Measurements from ENCODE around the gene GORASP2.

The GORASP2 gene

GRCh38 chr2:170929686-170930050 lies 615 bp downstream of the GORASP2 start:
- Histone ChIP-seq H3K4me1 (ENCODE audit: control insufficient read depth, insufficient read depth, low read length) (peaks cover 4% of the 10 kb centered on the region; the same call in 1 of the 2 replicates), H3K27ac (ENCODE audit: extremely low read depth, low read depth, low read length) (peak overlapping the region; percentile 80), H3K4me3 (ENCODE audit: low read depth, low read length) (peak overlapping the region; percentile 94), H3K36me3 (ENCODE audit: control insufficient read depth in 2 of 2, insufficient read depth in 1 of 2, low read length in 2 of 2) (peaks cover 4 to 10% of the 10 kb centered on the region in 2 experiments; a peak in 2 of 3 replicates), H3K9me3 (ENCODE audit: control insufficient read depth, insufficient read depth, low read depth, low read length) (no peaks in the 10 kb centered on the region)
- TF ChIP-seq SP2 (tag by site-specific recombination; IDR thresholded peaks at IDR 0.05): 0 out of 2 replicates have a peak, but pooled peaks have one; percentile 7
- TF ChIP-seq ZNF350 (tag by site-specific recombination; IDR thresholded peaks at IDR 0.05): no peak
- no peak for TF ChIP-seq ZBTB17 (tag by site-specific recombination; IDR thresholded peaks at IDR 0.05)
- TF ChIP-seq IKZF3 (tag by site-specific recombination; IDR thresholded peaks at IDR 0.05): peak; percentile 61
- TF ChIP-seq ZNF600 (tag by site-specific recombination; IDR thresholded peaks at IDR 0.05): peak; percentile 56
- TF ChIP-seq ZNF335 (tag by site-specific recombination; conservative IDR thresholded peaks at IDR 0.05): peak; percentile 74
- TF ChIP-seq ZNF37A (tag by site-specific recombination; IDR thresholded peaks at IDR 0.05): no peak
- CTCF ChIA-PET: interaction anchor here (0.5 to 2.9 kb wide), 18 partner anchors 8 to 1293 kb away, joined by 3 to 14 read pairs (median 4); no protein-coding TSS in a partner anchor
- POLR2A ChIA-PET: interaction anchor here (0.7 to 1.6 kb wide), 5 partner anchors 8 to 857 kb away, joined by 3 to 5 read pairs (median 3); no protein-coding TSS in a partner anchor

- ChIA-PET POLR2A (interaction anchor here (1.4 to 1.6 kb wide), 2 partner anchors 14 to 42 kb away, joined by 3 to 5 read pairs; no protein-coding TSS in a partner anchor), CTCF (interaction anchor here (0.5 to 2.9 kb wide), 8 partner anchors 10 to 1524 kb away, joined by 3 to 13 read pairs (median 4); no protein-coding TSS in a partner anchor)
- Histone ChIP-seq H3K36me3 (ENCODE audit: control insufficient read depth in 2 of 2, insufficient read depth in 1 of 2, low read length in 2 of 2) (peaks cover 4 to 13% of the 10 kb centered on the region in 2 experiments; a peak in 2 of 3 replicates), H3K4me3 (ENCODE audit: low read depth, low read length) (peak overlapping the region; percentile 94), H3K4me1 (ENCODE audit: control insufficient read depth, insufficient read depth, low read length) (peaks cover 4% of the 10 kb centered on the region; the same call in 1 of the 2 replicates), H3K9me3 (ENCODE audit: control insufficient read depth, insufficient read depth, low read depth, low read length) (no peaks in the 10 kb centered on the region), H3K27ac (ENCODE audit: extremely low read depth, low read depth, low read length) (peak overlapping the region; percentile 80; the same call in 1 of the 2 replicates)
- TF ChIP-seq ATF2 (tag by site-specific recombination; IDR thresholded peaks at IDR 0.05; ENCODE audit: low read depth): no peak
- TF ChIP-seq ZSCAN30 (tag by site-specific recombination; IDR thresholded peaks at IDR 0.05): peak; percentile 65; the same call in 1 of the 2 replicates
- TF ChIP-seq PRDM1 (tag by site-specific recombination; IDR thresholded peaks at IDR 0.05): peak; percentile 64
- peak; percentile 94 for TF ChIP-seq SCRT2 (tag by site-specific recombination; IDR thresholded peaks at IDR 0.05)
- TF ChIP-seq ZNF211 (tag by site-specific recombination; IDR thresholded peaks at IDR 0.05; ENCODE audit: low read depth): no peak
- TF ChIP-seq TRIM28 (IDR thresholded peaks at IDR 0.05; ENCODE audit: borderline replicate concordance, low read length): peak; percentile 27; the same call in 1 of the 2 replicates
- TF ChIP-seq YY1 (tag by site-specific recombination; IDR thresholded peaks at IDR 0.05): 0 out of 2 replicates have a peak, but pooled peaks have one; percentile 53
- peak; percentile 98 for TF ChIP-seq ZBTB11 (tag by site-specific recombination; conservative IDR thresholded peaks at IDR 0.05; ENCODE audit: low read depth)
- peak; percentile 55; the same call in 1 of the 2 replicates for TF ChIP-seq ZNF335 (tag by site-specific recombination; conservative IDR thresholded peaks at IDR 0.05)
- TF ChIP-seq GLI2 (tag by site-specific recombination; IDR thresholded peaks at IDR 0.05; ENCODE audit: borderline replicate concordance, low read depth): no peak
- no peak for TF ChIP-seq ZNF121 (tag by site-specific recombination; IDR thresholded peaks at IDR 0.05)
- peak; percentile 63 for TF ChIP-seq SCRT1 (tag by site-specific recombination; IDR thresholded peaks at IDR 0.05; ENCODE audit: borderline replicate concordance)
Measured at GRCh38 chr2:170930131-170930990, 1.3 kb downstream of the GORASP2 start.
